Body of pancreas (tissue), 4 donors: Measurements from ENCODE around the gene ZNF516.

Experiments used
- POLR2A ChIP-seq, 3 donors: fragments of 450-650 bp; IDR thresholded peaks; one replicate each; pipeline ENCODE4 v1.6.1; 2016; ENCODE audit warnings: antibody characterized with exemption in 3 of 3, mild to moderate bottlenecking in 2 of 3
- TF ChIP-seq, protein P1 (sequence below), 7 experiments: fragments of 450-650 bp in 4 of 7; fragments of 200-600 bp in 3 of 7; sonication (generic) in 3 of 7; IDR thresholded peaks; one replicate each; pipeline ENCODE4 v1.5.1; 2016 to 2019; ENCODE audit warnings: antibody characterized with exemption in 7 of 7

DNA sequence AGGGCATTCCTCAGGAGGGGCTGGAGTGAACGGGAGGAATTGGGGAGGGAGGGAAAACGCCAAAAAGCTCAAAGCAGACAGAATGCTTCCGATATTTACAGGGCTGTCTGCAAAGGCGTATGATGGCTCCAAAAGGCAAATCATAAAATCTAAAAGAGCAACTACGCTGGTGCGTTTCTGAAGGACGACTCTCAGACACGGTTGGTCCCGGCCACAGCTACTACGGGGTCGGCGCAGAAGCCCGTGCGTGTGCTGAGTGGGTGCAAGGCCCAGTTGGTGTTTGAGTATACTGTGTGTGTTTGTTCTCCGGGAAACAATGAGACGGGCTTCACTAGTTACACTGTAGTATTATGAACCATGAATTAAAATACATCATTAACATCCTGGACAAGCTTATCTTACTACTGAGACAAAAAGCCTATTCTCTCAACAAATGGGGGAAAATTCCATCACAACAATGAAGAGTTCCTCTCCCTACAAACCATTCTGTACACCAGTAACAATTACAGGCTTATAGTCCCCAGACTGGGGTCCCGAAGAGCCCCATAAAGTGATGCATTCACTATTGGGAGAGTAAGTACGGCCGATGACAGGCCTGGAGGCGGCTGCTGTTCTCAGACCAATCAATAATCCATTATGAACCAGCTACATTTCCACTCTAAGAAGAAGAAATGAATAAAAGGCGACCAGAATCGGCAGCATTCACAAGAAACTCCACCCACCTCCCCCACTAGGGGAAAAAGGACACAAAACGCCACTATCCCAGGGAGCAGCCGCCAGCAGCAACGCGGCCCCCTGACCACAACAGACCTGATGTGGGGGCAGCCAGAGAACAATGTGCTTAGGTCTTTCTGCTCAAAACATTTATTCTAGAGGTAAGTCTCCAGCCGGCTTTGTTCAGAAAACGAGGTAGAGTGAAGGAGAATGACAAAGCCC, 43.4 kb downstream of the ZNF516 start:
- TF ChIP-seq, protein P1, sequence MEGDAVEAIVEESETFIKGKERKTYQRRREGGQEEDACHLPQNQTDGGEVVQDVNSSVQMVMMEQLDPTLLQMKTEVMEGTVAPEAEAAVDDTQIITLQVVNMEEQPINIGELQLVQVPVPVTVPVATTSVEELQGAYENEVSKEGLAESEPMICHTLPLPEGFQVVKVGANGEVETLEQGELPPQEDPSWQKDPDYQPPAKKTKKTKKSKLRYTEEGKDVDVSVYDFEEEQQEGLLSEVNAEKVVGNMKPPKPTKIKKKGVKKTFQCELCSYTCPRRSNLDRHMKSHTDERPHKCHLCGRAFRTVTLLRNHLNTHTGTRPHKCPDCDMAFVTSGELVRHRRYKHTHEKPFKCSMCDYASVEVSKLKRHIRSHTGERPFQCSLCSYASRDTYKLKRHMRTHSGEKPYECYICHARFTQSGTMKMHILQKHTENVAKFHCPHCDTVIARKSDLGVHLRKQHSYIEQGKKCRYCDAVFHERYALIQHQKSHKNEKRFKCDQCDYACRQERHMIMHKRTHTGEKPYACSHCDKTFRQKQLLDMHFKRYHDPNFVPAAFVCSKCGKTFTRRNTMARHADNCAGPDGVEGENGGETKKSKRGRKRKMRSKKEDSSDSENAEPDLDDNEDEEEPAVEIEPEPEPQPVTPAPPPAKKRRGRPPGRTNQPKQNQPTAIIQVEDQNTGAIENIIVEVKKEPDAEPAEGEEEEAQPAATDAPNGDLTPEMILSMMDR (IDR thresholded peaks at IDR 0.05): no peak
- peak in 1 of 3 donors; percentile 13 for TF ChIP-seq POLR2A (IDR thresholded peaks at IDR 0.05)
